Mucosa of descending colon (tissue), 3 donors: ENCODE results near the gene KRTAP4-11. TPM values are rescaled to one million over a fixed set of nuclear protein-coding genes. Genes with fewer than 3 reads are reported as not detected.
"Not testable (repeated sequence)": the region's sequence is repeated elsewhere in the genome, so short reads cannot be mapped to it uniquely, and the experiment has no call there.

Experiments used
- ATAC-seq: fragments of 200-7000 bp; cut with Tn5 transposase; one replicate; pipeline ENCODE4 v1.9.1; 2020; ENCODE audit warnings: mild to moderate bottlenecking, moderate library complexity
- DNase-seq, 3 donors: peaks; one replicate each; pipeline ENCODE4 v3.0.0-alpha.2; 2020
- H3K36me3 ChIP-seq: fragments of 200-600 bp; one replicate; pipeline ENCODE4 v1.8.0; 2021; ENCODE audit warnings: low read depth, mild to moderate bottlenecking
- H3K4me1 ChIP-seq: fragments of 200-600 bp; one replicate; pipeline ENCODE4 v1.8.0; 2021; ENCODE audit warnings: low read depth, mild to moderate bottlenecking
- H3K4me3 ChIP-seq: fragments of 200-600 bp; one replicate; pipeline ENCODE4 v1.8.0; 2021; ENCODE audit warnings: mild to moderate bottlenecking
- H3K9me3 ChIP-seq: fragments of 200-600 bp; one replicate; pipeline ENCODE4 v1.8.0; 2021; ENCODE audit warnings: mild to moderate bottlenecking
- intact Hi-C, 2 donors: fragments of 100-400 bp; cut with DNase I in 1 of 2; cut with micrococcal nuclease in 1 of 2; formaldehyde crosslinking; loops; one replicate each; pipeline versions ENCODE4 v1.11.0 to v1.11.1; 2022; cut with DNase I, micrococcal nuclease
- long read RNA-seq, 2 donors: library from polyadenylated mRNA; unstranded; transcript quantifications; one replicate each; pipeline ENCODE4 v2.0.0, GENCODE V29; 2019 to 2021
- total RNA-seq, 3 donors: library from RNA; stranded (reverse); fragmentation: NEBNext Ultra II Directional in 2 of 3; extraction: Animal tissue kit (Norgen Biotek cat#: 25700) in 2 of 3; gene quantifications; one replicate each; pipeline versions ENCODE4 v1.2.1 to v1.2.4, GENCODE V29; 2021 to 2023
- TF ChIP-seq, protein P1 (sequence below): fragments of 200-600 bp; IDR thresholded peaks from one replicate; pipeline ENCODE4 v1.8.0; 2022; ENCODE audit warnings: antibody characterized with exemption, mild to moderate bottlenecking
- donor health status: DM: no; HTN: no; CAD: no; lungs with moderate emphysema.
- donor health status: DM: no; HTN: no; CAD: no.
- donor health status: DM: no; HTN: yes; CAD: no.

Gene KRTAP4-11
- not detected for total RNA-seq
- long read RNA-seq, donor 1, result 0 reads
- long read RNA-seq, donor 2, result 0 reads

DNA sequence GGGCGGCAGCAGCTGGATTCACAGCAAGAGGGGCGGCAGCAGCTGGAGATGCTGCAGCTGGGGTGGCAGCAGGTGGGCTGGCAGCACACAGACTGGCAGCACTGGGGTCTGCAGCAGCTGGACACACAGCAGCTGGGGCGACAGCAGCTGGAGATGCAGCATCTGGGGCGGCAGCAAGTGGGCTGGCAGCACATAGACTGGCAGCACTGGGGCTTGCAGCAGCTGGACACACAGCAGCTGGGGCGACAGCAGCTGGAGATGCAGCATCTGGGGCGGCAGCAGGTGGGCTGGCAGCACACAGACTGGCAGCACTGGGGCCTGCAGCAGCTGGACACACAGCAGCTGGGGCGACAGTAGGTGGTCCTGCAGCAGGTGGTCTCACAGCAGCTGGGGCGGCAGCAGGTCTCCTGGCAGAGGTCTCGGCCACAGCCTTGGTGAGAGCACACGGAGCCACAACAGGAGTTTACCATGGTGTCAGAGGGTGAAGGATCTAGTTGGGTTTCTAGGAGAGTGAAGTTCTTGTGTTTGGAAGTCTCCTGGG, at the start of gene KRTAP4-11:
KRTAP4-11 (minus strand) TSS at position 528 of the 541 bp plus-strand sequence; CDS start at position 470, 58 bp downstream.
- ATAC-seq, H3K4me1 ChIP-seq, H3K36me3 ChIP-seq, DNase-seq, H3K4me3 ChIP-seq, H3K9me3 ChIP-seq, intact Hi-C loops: not testable (repeated sequence)

GRCh38 chr17:41167561-41167960, 49.4 kb upstream of the KRTAP4-11 start:
- no peak for ATAC-seq
- TF ChIP-seq, protein P1, sequence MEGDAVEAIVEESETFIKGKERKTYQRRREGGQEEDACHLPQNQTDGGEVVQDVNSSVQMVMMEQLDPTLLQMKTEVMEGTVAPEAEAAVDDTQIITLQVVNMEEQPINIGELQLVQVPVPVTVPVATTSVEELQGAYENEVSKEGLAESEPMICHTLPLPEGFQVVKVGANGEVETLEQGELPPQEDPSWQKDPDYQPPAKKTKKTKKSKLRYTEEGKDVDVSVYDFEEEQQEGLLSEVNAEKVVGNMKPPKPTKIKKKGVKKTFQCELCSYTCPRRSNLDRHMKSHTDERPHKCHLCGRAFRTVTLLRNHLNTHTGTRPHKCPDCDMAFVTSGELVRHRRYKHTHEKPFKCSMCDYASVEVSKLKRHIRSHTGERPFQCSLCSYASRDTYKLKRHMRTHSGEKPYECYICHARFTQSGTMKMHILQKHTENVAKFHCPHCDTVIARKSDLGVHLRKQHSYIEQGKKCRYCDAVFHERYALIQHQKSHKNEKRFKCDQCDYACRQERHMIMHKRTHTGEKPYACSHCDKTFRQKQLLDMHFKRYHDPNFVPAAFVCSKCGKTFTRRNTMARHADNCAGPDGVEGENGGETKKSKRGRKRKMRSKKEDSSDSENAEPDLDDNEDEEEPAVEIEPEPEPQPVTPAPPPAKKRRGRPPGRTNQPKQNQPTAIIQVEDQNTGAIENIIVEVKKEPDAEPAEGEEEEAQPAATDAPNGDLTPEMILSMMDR, result no peak
- Histone ChIP-seq H3K4me1 (no peaks in the 10 kb centered on the region), H3K4me3 (no peak overlapping the region), H3K9me3 (no peaks in the 10 kb centered on the region), H3K36me3 (no peaks in the 10 kb centered on the region)
- intact Hi-C loops, result no loop called here
- no peak for DNase-seq

DNA sequence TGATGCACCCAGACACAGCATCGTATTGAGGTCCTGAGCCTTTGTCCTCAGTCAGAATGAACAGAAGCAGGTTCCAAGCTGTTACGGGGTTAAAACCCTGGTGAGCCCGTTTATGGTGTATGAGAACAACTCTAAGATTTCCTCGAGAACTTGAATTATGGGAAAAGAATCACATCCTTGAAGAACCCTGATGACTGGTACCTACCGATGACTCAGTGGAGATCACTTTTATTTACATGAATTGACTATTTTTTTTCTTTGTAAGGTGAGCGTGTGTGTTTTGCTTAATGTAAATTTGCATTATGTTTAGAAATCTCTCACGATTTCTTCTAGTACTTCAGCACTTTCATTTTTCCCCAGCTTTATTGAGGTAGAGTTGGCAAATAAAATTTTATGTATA, 45.7 kb upstream of the KRTAP4-11 start:
- no peaks in the 10 kb centered on the region for H3K9me3 ChIP-seq
- H3K4me3 ChIP-seq, result no peak overlapping the region
- DNase-seq (no peak), ATAC-seq (no peak)
- intact Hi-C loops, result no loop called here
- H3K4me1 ChIP-seq, result no peaks in the 10 kb centered on the region
- no peaks in the 10 kb centered on the region for H3K36me3 ChIP-seq
- TF ChIP-seq, protein P1, result no peak

GRCh38 chr17:41160648-41161047, 42.5 kb upstream of the KRTAP4-11 start, which contains the start of gene KRTAP4-4:
KRTAP4-4 (minus strand) TSS chr17:41160748; CDS start chr17:41160691, 57 bp downstream.
- Histone ChIP-seq H3K9me3 (no peaks in the 10 kb centered on the region), H3K4me1 (no peaks in the 10 kb centered on the region), H3K4me3 (no peak within 1 kb of the TSS), H3K36me3 (no peaks in the 10 kb centered on the region)
- TF ChIP-seq, protein P1, result no peak
- no peak for DNase-seq
- intact Hi-C loops, result no loop called here
- ATAC-seq, result no peak

- intact Hi-C loops, H3K4me1 ChIP-seq, H3K4me3 ChIP-seq, DNase-seq, H3K36me3 ChIP-seq, H3K9me3 ChIP-seq, ATAC-seq: not testable (repeated sequence)
Measured at GRCh38 chr17:41160190-41160589, 42.0 kb upstream of the KRTAP4-11 start.

- intact Hi-C loops, result no loop called here
- no peak for ATAC-seq
- Histone ChIP-seq H3K36me3 (no peaks in the 10 kb centered on the region), H3K4me1 (no peaks in the 10 kb centered on the region), H3K9me3 (no peaks in the 10 kb centered on the region), H3K4me3 (no peak overlapping the region)
- DNase-seq, result no peak
- TF ChIP-seq, protein P1, result no peak
Measured at GRCh38 chr17:41153856-41154255, 35.7 kb upstream of the KRTAP4-11 start.

GRCh38 chr17:41151525-41151924, 33.4 kb upstream of the KRTAP4-11 start:
- no peak for ATAC-seq
- no peaks in the 10 kb centered on the region for H3K4me1 ChIP-seq
- no peaks in the 10 kb centered on the region for H3K36me3 ChIP-seq
- no peak overlapping the region for H3K4me3 ChIP-seq
- no peaks in the 10 kb centered on the region for H3K9me3 ChIP-seq
- TF ChIP-seq, protein P1, result no peak
- no peak for DNase-seq
- intact Hi-C loops, result no loop called here
